IMR-90 (cell line): ENCODE results near the gene SLIT1. TPM values are rescaled to one million over a fixed set of nuclear protein-coding genes. Genes with fewer than 3 reads are reported as not detected.

Experiments
- ATAC-seq: fragments of 200-7000 bp; cut with Tn5 transposase; 2 replicates; pipeline ENCODE4 v1.9.1; 2020; ENCODE audit warnings: low read depth, mild to moderate bottlenecking, moderate library complexity
- BruUV-seq: library from RNA; stranded (reverse); fragments of 400-500 nt; replicated peaks from 2 replicates; lab custom pipeline; 2021; lab: Mats Ljungman, UMichigan
- CTCF ChIA-PET: fragments of 300-600 bp; formaldehyde crosslinking; extraction: SDS; loops from one replicate; lab custom pipeline; 2021; ENCODE audit warnings: antibody characterized with exemption; lab: Yijun Ruan, JAX
- POLR2A ChIA-PET: fragments of 300-600 bp; sonication (Branson Sonifier 250); formaldehyde crosslinking; loops from one replicate; lab custom pipeline; 2022; ENCODE audit warnings: antibody characterized with exemption; ENCODE audit not compliant: unreplicated experiment; lab: Charles Lee
- DNase-seq: peaks from one replicate; pipeline ENCODE4 v3.0.0; 2013
- H2AFZ ChIP-seq: replicated peaks from 2 replicates; pipeline ENCODE3; 2013; ENCODE audit warnings: low read length, mild to moderate bottlenecking; ENCODE audit not compliant: poor library complexity
- H2AK5ac ChIP-seq: 2 replicates; pipeline ENCODE4 v1.6.1; 2013; ENCODE audit warnings: low read depth, low read length, inconsistent platforms
- H2AK9ac ChIP-seq: replicated peaks from 2 replicates; pipeline ENCODE3; 2013; ENCODE audit warnings: mild to moderate bottlenecking, low read depth, low read length, moderate library complexity; ENCODE audit not compliant: poor library complexity
- H2BK120ac ChIP-seq: 2 replicates; pipeline ENCODE4 v1.6.1; 2013; ENCODE audit warnings: low read depth, low read length, inconsistent platforms
- H2BK15ac ChIP-seq: 3 replicates; pipeline ENCODE4 v1.6.1; 2013; ENCODE audit warnings: low read depth, low read length, inconsistent platforms
- H2BK20ac ChIP-seq: 2 replicates; pipeline ENCODE4 v1.6.1; 2013; ENCODE audit warnings: low read depth, mild to moderate bottlenecking, inconsistent platforms, low read length, moderate library complexity
- H2BK5ac ChIP-seq: 2 replicates; pipeline ENCODE4 v1.6.1; 2013; ENCODE audit warnings: mild to moderate bottlenecking, low read depth, low read length, inconsistent platforms; ENCODE audit not compliant: poor library complexity, severe bottlenecking
- H3K14ac ChIP-seq: replicated peaks from 2 replicates; pipeline ENCODE4 v1.6.1; 2013; ENCODE audit warnings: low read depth, low read length, inconsistent platforms
- H3K18ac ChIP-seq: 2 replicates; pipeline ENCODE4 v1.6.1; 2013; ENCODE audit warnings: low read depth, low read length, control low read depth
- H3K23ac ChIP-seq: 2 replicates; pipeline ENCODE4 v1.6.1; 2013; ENCODE audit warnings: low read depth, low read length, inconsistent platforms
- H3K27ac ChIP-seq: 2 replicates; pipeline ENCODE4 v1.5.1; 2013; ENCODE audit warnings: mild to moderate bottlenecking, control low read depth, low read length; ENCODE audit not compliant: insufficient read depth
- H3K27me3 ChIP-seq: 2 replicates; pipeline ENCODE4 v1.6.1; 2013; ENCODE audit warnings: low read length; ENCODE audit not compliant: control insufficient read depth, insufficient read depth
- H3K36me3 ChIP-seq: 2 replicates; pipeline ENCODE4 v1.6.1; 2013; ENCODE audit warnings: low read length, mixed read lengths; ENCODE audit not compliant: control insufficient read depth, insufficient read depth
- H3K4ac ChIP-seq: 2 replicates; pipeline ENCODE4 v1.6.1; 2013; ENCODE audit warnings: low read depth, low read length, inconsistent platforms
- H3K4me1 ChIP-seq: 2 replicates; pipeline ENCODE4 v1.6.1; 2013; ENCODE audit warnings: low read length, mixed read lengths; ENCODE audit not compliant: control insufficient read depth, insufficient read depth
- H3K4me2 ChIP-seq: 2 replicates; pipeline ENCODE4 v1.6.1; 2013; ENCODE audit warnings: low read depth, mild to moderate bottlenecking, control low read depth, low read length, moderate library complexity
- H3K4me3 ChIP-seq: 2 replicates; pipeline ENCODE4 v1.5.1; 2013; ENCODE audit warnings: low read depth, mild to moderate bottlenecking, control low read depth, low read length, moderate library complexity; ENCODE audit not compliant: insufficient read depth
- H3K56ac ChIP-seq: 2 replicates; pipeline ENCODE4 v1.6.1; 2013; ENCODE audit warnings: low read length, inconsistent platforms; ENCODE audit not compliant: insufficient read depth; ENCODE audit errors: extremely low read depth
- H3K79me1 ChIP-seq, 2 experiments: 2 replicates each; pipeline ENCODE4 v1.6.1; 2013; ENCODE audit warnings: low read length in 2 of 2, inconsistent platforms in 1 of 2, low read depth in 1 of 2
- H3K9ac ChIP-seq: 2 replicates; pipeline ENCODE4 v1.6.1; 2013; ENCODE audit warnings: low read depth, low read length, control low read depth
- H3K9me1 ChIP-seq: 2 replicates; pipeline ENCODE4 v1.6.1; 2013; ENCODE audit warnings: low read length, inconsistent platforms; ENCODE audit not compliant: insufficient read depth
- H3K9me3 ChIP-seq: 2 replicates; pipeline ENCODE4 v1.6.1; 2013; ENCODE audit warnings: low read length; ENCODE audit not compliant: control insufficient read depth, insufficient read depth
- H4K20me1 ChIP-seq: 2 replicates; pipeline ENCODE4 v1.6.1; 2013; ENCODE audit warnings: low read length, inconsistent platforms; ENCODE audit not compliant: insufficient read depth
- H4K5ac ChIP-seq: 2 replicates; pipeline ENCODE4 v1.6.1; 2013; ENCODE audit warnings: mild to moderate bottlenecking, low read depth, low read length, control low read depth
- H4K8ac ChIP-seq, 2 experiments: 2 replicates each; pipeline ENCODE4 v1.6.1; 2013; ENCODE audit warnings: low read depth in 2 of 2, low read length in 2 of 2, control low read depth in 1 of 2, inconsistent platforms in 1 of 2
- H4K91ac ChIP-seq: 2 replicates; pipeline ENCODE4 v1.6.1; 2013; ENCODE audit warnings: low read depth, low read length, inconsistent platforms; ENCODE audit not compliant: insufficient read depth
- BHLHE40 ChIP-seq: fragments of 150-350 bp; IDR thresholded peaks from 2 replicates; pipeline ENCODE4 v1.6.1; 2016; ENCODE audit warnings: mild to moderate bottlenecking, low read depth, low read length
- CEBPB ChIP-seq: IDR thresholded peaks from 2 replicates; pipeline ENCODE4 v1.6.1; 2012; ENCODE audit warnings: low read depth, low read length, improper control_type of control experiment
- CHD1 ChIP-seq: IDR thresholded peaks from 2 replicates; pipeline ENCODE4 v1.6.1; 2012; ENCODE audit warnings: low read depth, low read length, improper control_type of control experiment
- FOS ChIP-seq: fragments of 150-350 bp; IDR thresholded peaks from 2 replicates; pipeline ENCODE4 v1.6.1; 2016; ENCODE audit warnings: low read depth, low read length
- MAFK ChIP-seq: IDR thresholded peaks from 2 replicates; pipeline ENCODE4 v1.6.1; 2012; ENCODE audit warnings: low read depth, low read length, improper control_type of control experiment
- MAZ ChIP-seq: IDR thresholded peaks from 2 replicates; pipeline ENCODE4 v1.6.1; 2012; ENCODE audit warnings: low read depth, mild to moderate bottlenecking, low read length, improper control_type of control experiment, moderate library complexity, borderline replicate concordance
- MXI1 ChIP-seq: IDR thresholded peaks from 2 replicates; pipeline ENCODE4 v1.6.1; 2012; ENCODE audit warnings: low read depth, mild to moderate bottlenecking, low read length, moderate library complexity, borderline replicate concordance
- NFE2L2 ChIP-seq: fragments of 150-350 bp; IDR thresholded peaks from 2 replicates; pipeline ENCODE4 v1.6.1; 2016; ENCODE audit warnings: low read depth, mild to moderate bottlenecking, low read length
- POLR2A ChIP-seq: IDR thresholded peaks from 2 replicates; pipeline ENCODE4 v1.6.1; 2012; ENCODE audit warnings: mild to moderate bottlenecking, low read depth, low read length
- RCOR1 ChIP-seq: IDR thresholded peaks from 2 replicates; pipeline ENCODE4 v1.6.1; 2012; ENCODE audit warnings: mild to moderate bottlenecking, low read length, improper control_type of control experiment; ENCODE audit not compliant: insufficient replicate concordance
- RFX5 ChIP-seq: IDR thresholded peaks from 2 replicates; pipeline ENCODE4 v1.8.0; 2012; ENCODE audit warnings: low read depth, mild to moderate bottlenecking, low read length, moderate library complexity
- SMC3 ChIP-seq: fragments of 150-350 bp; IDR thresholded peaks from 2 replicates; pipeline ENCODE4 v1.6.1; 2016; ENCODE audit warnings: low read depth, mild to moderate bottlenecking, antibody characterized with exemption, low read length, moderate library complexity
- dilution Hi-C: fragments of 300-500 bp; cut with HindIII; formaldehyde crosslinking; loops from one replicate; pipeline ENCODE4 v1.14.3; 2018; ENCODE audit warnings: low sequenced_read_pairs; ENCODE audit not compliant: unreplicated experiment
- in situ Hi-C: fragments of 300-500 bp; cut with MboI; formaldehyde crosslinking; loops from 3 replicates; pipeline ENCODE4 v1.14.3; 2019; ENCODE audit warnings: low sequenced_read_pairs, inconsistent platforms, mixed read lengths
- intact Hi-C: fragments of 100-400 bp; cut with micrococcal nuclease; formaldehyde crosslinking; loops from 2 replicates; pipeline ENCODE4 v1.10.0; 2022
- polyA plus RNA-seq, 3 experiments: library from polyadenylated mRNA; depleted of rRNA; stranded (reverse); fragments of >200 nt; gene quantifications; 2 replicates each; pipeline ENCODE4 v1.2.3, GENCODE V29; 2012; ENCODE audit warnings: low replicate concordance in 1 of 3
- total RNA-seq: library from RNA; depleted of rRNA; stranded (reverse); fragments of >200 nt; gene quantifications from 2 replicates; pipeline ENCODE4 v1.2.3, GENCODE V29; 2012
- TF ChIP-seq, protein P1 (sequence below): conservative IDR thresholded peaks from 2 replicates; pipeline ENCODE4 v1.5.1; 2012; ENCODE audit warnings: mild to moderate bottlenecking, low read depth, low read length, improper control_type of control experiment
- TF ChIP-seq, protein P2 (sequence below): fragments of 150-350 bp; IDR thresholded peaks from 2 replicates; pipeline ENCODE4 v1.6.1; 2016; ENCODE audit warnings: low read depth, mild to moderate bottlenecking, low read length, moderate library complexity, borderline replicate concordance

Gene SLIT1
- total and polyA plus RNA-seq, 2 of the 4 experiments (the other 2 are of a cell fraction) = under 0.01 TPM

DNA sequence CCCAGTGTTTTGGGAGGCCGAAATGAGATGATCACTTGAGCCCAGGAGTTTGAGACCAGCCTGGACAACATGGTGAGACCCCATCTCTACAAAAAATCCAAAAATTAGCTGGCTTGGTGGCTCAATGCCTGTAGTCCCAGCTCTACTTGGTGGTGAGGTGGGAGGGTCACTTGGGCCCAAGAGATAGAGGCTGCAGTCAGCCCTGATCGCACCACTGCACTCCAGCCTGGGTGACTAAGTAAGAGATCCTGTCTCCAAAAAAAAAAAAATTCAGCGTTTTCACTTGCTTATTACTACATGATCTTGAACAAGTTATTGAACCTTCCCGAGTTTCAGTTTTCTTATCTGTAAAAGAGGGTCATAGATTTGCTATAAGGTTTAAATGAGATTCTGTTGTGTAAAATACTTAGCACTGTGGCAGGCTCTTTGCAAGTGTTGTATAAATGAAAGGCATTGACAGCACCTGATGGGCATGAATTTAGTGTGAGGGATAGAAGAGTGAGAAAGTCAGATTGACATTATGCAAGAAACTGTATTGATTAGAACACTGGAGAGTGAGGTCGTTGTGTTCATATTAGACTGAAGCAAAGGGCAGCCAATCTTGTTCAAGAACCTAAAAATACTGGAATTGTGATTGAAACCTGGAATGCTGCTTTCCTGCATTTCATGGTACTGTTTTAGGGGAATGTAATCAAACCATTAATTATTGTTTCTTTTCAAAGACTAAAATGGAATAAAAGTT, 216.9 kb downstream of the SLIT1 start (continued):
- TF ChIP-seq SMC3 (no peak), MXI1 (no peak), FOS (no peak)

DNA sequence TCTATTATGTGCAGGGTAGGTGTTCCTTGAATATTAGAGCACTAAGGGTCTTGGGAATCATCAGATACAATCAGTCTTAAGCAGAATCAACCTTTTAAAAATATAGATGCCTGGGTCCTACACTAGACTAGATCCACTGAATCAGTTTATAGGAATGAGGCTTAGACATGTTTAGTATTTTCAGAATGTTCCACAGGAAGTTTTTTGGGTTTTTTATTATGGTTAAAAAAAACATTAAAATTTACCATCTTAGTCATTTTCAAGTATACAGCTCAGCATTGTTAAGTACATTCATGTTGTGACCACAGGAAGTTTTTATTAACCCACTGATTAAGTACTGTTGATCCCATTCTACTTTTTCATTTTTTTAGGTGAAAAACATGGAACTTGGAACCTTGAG, 217.9 kb downstream of the SLIT1 start:
- in situ Hi-C loops = no loop called here
- no peak overlapping the region for H2BK20ac ChIP-seq
- H2AFZ ChIP-seq = no peak overlapping the region
- no peak overlapping the region for H3K14ac ChIP-seq
- peaks cover 3% of the 10 kb centered on the region; the same call in 1 of the 2 replicates for H4K20me1 ChIP-seq
- H3K9ac ChIP-seq = no peak overlapping the region
- no peaks in the 10 kb centered on the region for H3K36me3 ChIP-seq
- ATAC-seq (peak; percentile 83), DNase-seq (peak; percentile 54)
- CTCF ChIA-PET = no interaction called here
- peak overlapping the region in 1 of 2 experiments; percentile 14; a peak in 1 of 4 replicates for H4K8ac ChIP-seq
- H3K23ac ChIP-seq = no peak overlapping the region
- H3K18ac ChIP-seq = no peak overlapping the region
- no peak overlapping the region for H2AK5ac ChIP-seq
- H2BK120ac ChIP-seq = no peak overlapping the region
- H2AK9ac ChIP-seq = no peak overlapping the region
- POLR2A ChIA-PET = no interaction called here
- no peaks in the 10 kb centered on the region for H3K9me3 ChIP-seq
- no peak overlapping the region for H3K4ac ChIP-seq
- H3K56ac ChIP-seq = no peak overlapping the region
- peaks cover 7% of the 10 kb centered on the region for H3K4me1 ChIP-seq
- dilution Hi-C loops = no loop called here
- peaks cover 4 to 18% of the 10 kb centered on the region in 2 experiments for H3K79me1 ChIP-seq
- peak overlapping the region; percentile 34 for H2BK5ac ChIP-seq
- no peak overlapping the region for H2BK15ac ChIP-seq
- no peak overlapping the region for H4K5ac ChIP-seq
- BruUV-seq = no TSS peak
- no peaks in the 10 kb centered on the region for H3K27me3 ChIP-seq
- H3K27ac ChIP-seq = no peak overlapping the region
- no peak overlapping the region for H3K4me3 ChIP-seq
- H4K91ac ChIP-seq = no peak overlapping the region
- H3K9me1 ChIP-seq = peaks cover 7% of the 10 kb centered on the region
- no peak overlapping the region for H3K4me2 ChIP-seq
- intact Hi-C loops = no loop called here
- no peak for TF ChIP-seq CHD1
- TF ChIP-seq SMC3 = no peak
- TF ChIP-seq RFX5 = no peak
- TF ChIP-seq, protein P1, sequence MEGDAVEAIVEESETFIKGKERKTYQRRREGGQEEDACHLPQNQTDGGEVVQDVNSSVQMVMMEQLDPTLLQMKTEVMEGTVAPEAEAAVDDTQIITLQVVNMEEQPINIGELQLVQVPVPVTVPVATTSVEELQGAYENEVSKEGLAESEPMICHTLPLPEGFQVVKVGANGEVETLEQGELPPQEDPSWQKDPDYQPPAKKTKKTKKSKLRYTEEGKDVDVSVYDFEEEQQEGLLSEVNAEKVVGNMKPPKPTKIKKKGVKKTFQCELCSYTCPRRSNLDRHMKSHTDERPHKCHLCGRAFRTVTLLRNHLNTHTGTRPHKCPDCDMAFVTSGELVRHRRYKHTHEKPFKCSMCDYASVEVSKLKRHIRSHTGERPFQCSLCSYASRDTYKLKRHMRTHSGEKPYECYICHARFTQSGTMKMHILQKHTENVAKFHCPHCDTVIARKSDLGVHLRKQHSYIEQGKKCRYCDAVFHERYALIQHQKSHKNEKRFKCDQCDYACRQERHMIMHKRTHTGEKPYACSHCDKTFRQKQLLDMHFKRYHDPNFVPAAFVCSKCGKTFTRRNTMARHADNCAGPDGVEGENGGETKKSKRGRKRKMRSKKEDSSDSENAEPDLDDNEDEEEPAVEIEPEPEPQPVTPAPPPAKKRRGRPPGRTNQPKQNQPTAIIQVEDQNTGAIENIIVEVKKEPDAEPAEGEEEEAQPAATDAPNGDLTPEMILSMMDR = no peak
- TF ChIP-seq MAFK = no peak
- TF ChIP-seq NFE2L2 = no peak
- TF ChIP-seq POLR2A = no peak
- TF ChIP-seq MAZ = no peak
- TF ChIP-seq, protein P2, sequence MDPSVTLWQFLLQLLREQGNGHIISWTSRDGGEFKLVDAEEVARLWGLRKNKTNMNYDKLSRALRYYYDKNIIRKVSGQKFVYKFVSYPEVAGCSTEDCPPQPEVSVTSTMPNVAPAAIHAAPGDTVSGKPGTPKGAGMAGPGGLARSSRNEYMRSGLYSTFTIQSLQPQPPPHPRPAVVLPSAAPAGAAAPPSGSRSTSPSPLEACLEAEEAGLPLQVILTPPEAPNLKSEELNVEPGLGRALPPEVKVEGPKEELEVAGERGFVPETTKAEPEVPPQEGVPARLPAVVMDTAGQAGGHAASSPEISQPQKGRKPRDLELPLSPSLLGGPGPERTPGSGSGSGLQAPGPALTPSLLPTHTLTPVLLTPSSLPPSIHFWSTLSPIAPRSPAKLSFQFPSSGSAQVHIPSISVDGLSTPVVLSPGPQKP = no peak
- TF ChIP-seq BHLHE40 = no peak
- TF ChIP-seq CEBPB = no peak
- TF ChIP-seq FOS = no peak
- TF ChIP-seq MXI1 = no peak
- TF ChIP-seq RCOR1 = no peak
